Lower leg skin (tissue), 3 donors: Measurements from ENCODE around the gene ARHGAP24.

Experiments used
- POLR2A ChIP-seq, 2 donors: fragments of 450-650 bp; IDR thresholded peaks; one replicate each; pipeline ENCODE4 v1.6.1; 2016 to 2017; ENCODE audit warnings: antibody characterized with exemption in 2 of 2, mild to moderate bottlenecking in 1 of 2, moderate library complexity in 1 of 2
- TF ChIP-seq, protein P1 (sequence below), 3 donors: fragments of 450-650 bp; IDR thresholded peaks; one replicate each; pipeline ENCODE4 v1.5.1; 2016; ENCODE audit warnings: antibody characterized with exemption in 3 of 3, mild to moderate bottlenecking in 3 of 3, moderate library complexity in 2 of 3

DNA sequence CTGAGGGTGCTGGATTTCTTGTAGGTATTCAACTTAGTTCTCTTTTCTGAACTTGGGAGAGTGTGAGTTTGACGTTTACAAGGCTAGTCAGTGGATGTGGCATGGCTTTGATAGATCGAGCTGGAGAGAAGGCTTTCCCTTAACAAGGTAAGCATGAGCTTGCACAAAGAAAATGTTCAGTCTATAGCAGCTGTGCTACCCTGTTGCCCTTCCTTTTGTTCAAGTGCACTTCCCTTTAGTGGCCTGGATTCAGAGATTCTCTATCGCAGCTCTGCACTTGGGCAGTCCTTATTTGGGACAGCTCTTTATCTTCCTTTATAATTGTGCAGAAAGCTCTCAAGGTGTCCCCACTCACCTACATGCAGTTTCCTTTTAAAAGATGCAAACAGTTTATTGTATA, 198.0 kb downstream of the ARHGAP24 start:
- no peak for TF ChIP-seq POLR2A (IDR thresholded peaks at IDR 0.05)
- TF ChIP-seq, protein P1, sequence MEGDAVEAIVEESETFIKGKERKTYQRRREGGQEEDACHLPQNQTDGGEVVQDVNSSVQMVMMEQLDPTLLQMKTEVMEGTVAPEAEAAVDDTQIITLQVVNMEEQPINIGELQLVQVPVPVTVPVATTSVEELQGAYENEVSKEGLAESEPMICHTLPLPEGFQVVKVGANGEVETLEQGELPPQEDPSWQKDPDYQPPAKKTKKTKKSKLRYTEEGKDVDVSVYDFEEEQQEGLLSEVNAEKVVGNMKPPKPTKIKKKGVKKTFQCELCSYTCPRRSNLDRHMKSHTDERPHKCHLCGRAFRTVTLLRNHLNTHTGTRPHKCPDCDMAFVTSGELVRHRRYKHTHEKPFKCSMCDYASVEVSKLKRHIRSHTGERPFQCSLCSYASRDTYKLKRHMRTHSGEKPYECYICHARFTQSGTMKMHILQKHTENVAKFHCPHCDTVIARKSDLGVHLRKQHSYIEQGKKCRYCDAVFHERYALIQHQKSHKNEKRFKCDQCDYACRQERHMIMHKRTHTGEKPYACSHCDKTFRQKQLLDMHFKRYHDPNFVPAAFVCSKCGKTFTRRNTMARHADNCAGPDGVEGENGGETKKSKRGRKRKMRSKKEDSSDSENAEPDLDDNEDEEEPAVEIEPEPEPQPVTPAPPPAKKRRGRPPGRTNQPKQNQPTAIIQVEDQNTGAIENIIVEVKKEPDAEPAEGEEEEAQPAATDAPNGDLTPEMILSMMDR (IDR thresholded peaks at IDR 0.05), result no peak
